Ishikawa (cell line): ENCODE data around the gene MSRB3.

ENCODE experiments used
- CEBPB ChIP-seq: IDR thresholded peaks from 2 replicates; pipeline ENCODE4 v1.6.1; 2012
- CREB1 ChIP-seq: IDR thresholded peaks from 2 replicates; pipeline ENCODE4 v1.6.1; 2012; ENCODE audit warnings: low read depth
- EP300 ChIP-seq: IDR thresholded peaks from 2 replicates; pipeline ENCODE4 v1.6.1; 2012; ENCODE audit warnings: borderline replicate concordance
- MAX ChIP-seq: IDR thresholded peaks from 2 replicates; pipeline ENCODE4 v1.6.1; 2012
- NFIC ChIP-seq: IDR thresholded peaks from 2 replicates; pipeline ENCODE4 v1.6.1; 2012
- RAD21 ChIP-seq: IDR thresholded peaks from 2 replicates; pipeline ENCODE4 v1.6.1; 2012; ENCODE audit warnings: low read depth
- REST ChIP-seq: IDR thresholded peaks from 2 replicates; pipeline ENCODE4 v1.6.1; 2012; ENCODE audit warnings: low read depth, mild to moderate bottlenecking
- TAF1 ChIP-seq: IDR thresholded peaks from 2 replicates; pipeline ENCODE4 v1.6.1; 2012; ENCODE audit warnings: low read depth, mild to moderate bottlenecking
- TEAD4 ChIP-seq: IDR thresholded peaks from 2 replicates; pipeline ENCODE4 v1.6.1; 2012
- YY1 ChIP-seq: IDR thresholded peaks from 2 replicates; pipeline ENCODE4 v1.6.1; 2012; ENCODE audit warnings: low read depth
- ZBTB7A ChIP-seq: IDR thresholded peaks from 2 replicates; pipeline ENCODE4 v1.6.1; 2012; ENCODE audit warnings: low read depth

- TF ChIP-seq NFIC (no peak), REST (no peak), CEBPB (no peak), TEAD4 (no peak), TAF1 (no peak), CREB1 (no peak), EP300 (no peak), MAX (no peak), RAD21 (no peak), ZBTB7A (no peak), YY1 (no peak)
Observed at GRCh38 chr12:65474831-65475230, 196.3 kb downstream of the MSRB3 start.
